B cell (primary cell): ENCODE data around the gene PSMA8. TPM values are rescaled to one million over a fixed set of nuclear protein-coding genes. Genes with fewer than 3 reads are reported as not detected.
"Not testable (repeated sequence)": the region's sequence is repeated elsewhere in the genome, so short reads cannot be mapped to it uniquely, and the experiment has no call there.

ENCODE experiments used
- ATAC-seq: fragments of 200-7000 bp; cut with Tn5 transposase; one replicate; pipeline ENCODE4 v1.10.0; 2021; ENCODE audit warnings: low read depth, mild to moderate bottlenecking, moderate number of reproducible peaks, moderate library complexity
- CTCF ChIA-PET: fragments of 350-600 bp; sonication (Branson Sonifier 250); formaldehyde crosslinking; loops from one replicate; lab custom pipeline; 2021; ENCODE audit warnings: antibody characterized with exemption, inconsistent platforms; lab: Charles Lee
- POLR2A ChIA-PET: fragments of 350-600 bp; sonication (Branson Sonifier 250); formaldehyde crosslinking; loops from one replicate; lab custom pipeline; 2021; ENCODE audit warnings: antibody characterized with exemption; lab: Charles Lee
- DNase-seq: peaks from one replicate; pipeline ENCODE4 v3.0.0; 2013
- H2AFZ ChIP-seq: 2 replicates; pipeline ENCODE4 v1.6.1; 2012; ENCODE audit warnings: mild to moderate bottlenecking, low read depth, low read length; ENCODE audit not compliant: insufficient read depth, poor library complexity, severe bottlenecking
- H3K27ac ChIP-seq, 2 donors: 1 replicate in 1 of 2; 2 replicates in 1 of 2; pipeline ENCODE4 v1.5.1; 2012 to 2013; ENCODE audit warnings: low read length in 2 of 2, mild to moderate bottlenecking in 2 of 2, moderate library complexity in 1 of 2
- H3K27me3 ChIP-seq, 4 experiments: fragments of 200-600 bp in 1 of 4; sonication (generic) in 1 of 4; replicated peaks in 1 of 4; 1 replicate in 2 of 4; 2 replicates in 2 of 4; pipeline versions ENCODE4 v1.6.1 to v1.7.0; 2013 to 2016; ENCODE audit warnings: low read length in 3 of 4, mild to moderate bottlenecking in 2 of 4, mixed read lengths in 1 of 4, moderate library complexity in 1 of 4; ENCODE audit not compliant: insufficient read depth in 4 of 4, control insufficient read depth in 3 of 4; ENCODE audit errors: control extremely low read depth in 1 of 4
- H3K36me3 ChIP-seq, 2 experiments: replicated peaks in 1 of 2; 1 replicate in 1 of 2; 2 replicates in 1 of 2; pipeline versions ENCODE4 v1.6.1 to v1.7.1; 2013; ENCODE audit warnings: low read length in 1 of 2; ENCODE audit not compliant: insufficient read depth in 2 of 2, control insufficient read depth in 1 of 2; ENCODE audit errors: control extremely low read depth in 1 of 2, extremely low read depth in 1 of 2
- H3K4me1 ChIP-seq, 2 donors: fragments of 200-600 bp in 1 of 2; sonication (generic) in 1 of 2; 1 replicate in 1 of 2; 2 replicates in 1 of 2; pipeline versions ENCODE4 v1.5.1 to v1.6.1; 2013 to 2017; ENCODE audit warnings: low read length in 2 of 2; ENCODE audit not compliant: control insufficient read depth in 2 of 2, insufficient read depth in 2 of 2
- H3K4me2 ChIP-seq: replicated peaks from 2 replicates; pipeline ENCODE3; 2012; ENCODE audit warnings: mild to moderate bottlenecking, low read depth, low read length; ENCODE audit not compliant: poor library complexity, severe bottlenecking
- H3K4me3 ChIP-seq, 5 experiments: fragments of 200-600 bp in 1 of 5; sonication (generic) in 1 of 5; 1 replicate in 3 of 5; 2 replicates in 2 of 5; pipeline versions ENCODE4 v1.5.1 to v1.7.0; 2011 to 2016; ENCODE audit warnings: low read length in 4 of 5, mild to moderate bottlenecking in 4 of 5, low read depth in 2 of 5, control low read depth in 1 of 5, moderate library complexity in 1 of 5; ENCODE audit not compliant: insufficient read depth in 1 of 5; ENCODE audit errors: control extremely low read depth in 1 of 5, extremely low read depth in 1 of 5
- H3K79me2 ChIP-seq: fragments of 200-600 bp; sonication (generic); one replicate; pipeline ENCODE4 v1.6.0; 2016; ENCODE audit warnings: low read length; ENCODE audit not compliant: control insufficient read depth, insufficient read depth
- H3K9ac ChIP-seq: fragments of 200-600 bp; sonication (generic); 2 replicates; pipeline ENCODE4 v1.6.1; 2017; ENCODE audit warnings: mild to moderate bottlenecking, low read length, moderate library complexity
- H3K9me3 ChIP-seq, 3 donors: one replicate each; pipeline versions ENCODE4 v1.6.1 to v1.7.1; 2013; ENCODE audit warnings: low read length in 2 of 3; ENCODE audit not compliant: control insufficient read depth in 2 of 3, insufficient read depth in 1 of 3; ENCODE audit errors: control extremely low read depth in 1 of 3
- H4K20me1 ChIP-seq: 2 replicates; pipeline ENCODE4 v1.6.0; 2012; ENCODE audit warnings: mild to moderate bottlenecking, low read length; ENCODE audit not compliant: insufficient read depth, control insufficient read depth, poor library complexity, severe bottlenecking
- H3K27ac Mint-ChIP-seq: one replicate; pipeline ENCODE4 v1.8.0; 2021; ENCODE audit warnings: mixed read lengths
- H3K27me3 Mint-ChIP-seq: one replicate; pipeline ENCODE4 v1.8.0; 2021; ENCODE audit warnings: mixed read lengths
- H3K4me1 Mint-ChIP-seq: one replicate; pipeline ENCODE4 v1.8.0; 2021; ENCODE audit warnings: mixed read lengths
- H3K4me3 Mint-ChIP-seq: one replicate; pipeline ENCODE4 v1.8.0; 2021; ENCODE audit warnings: mixed read lengths
- H3K9me3 Mint-ChIP-seq: one replicate; pipeline ENCODE4 v1.8.0; 2022; ENCODE audit warnings: mixed read lengths; ENCODE audit not compliant: insufficient read depth
- EZH2 ChIP-seq: IDR thresholded peaks from 2 replicates; pipeline ENCODE4 v1.6.1; 2012; ENCODE audit warnings: borderline replicate concordance, low read depth, mild to moderate bottlenecking, moderate library complexity, low read length; ENCODE audit not compliant: insufficient read depth, poor library complexity, severe bottlenecking
- WGBS: methylation state at CpG from one replicate; pipeline ENCODE4 v1.1.5; 2013; ENCODE audit warnings: missing lambda C conversion rate; ENCODE audit not compliant: insufficient coverage; 5-methylcytosine and 5-hydroxymethylcytosine counted together
- intact Hi-C: fragments of 100-400 bp; cut with micrococcal nuclease; formaldehyde crosslinking; loops from one replicate; pipeline ENCODE4 v1.10.0; 2022
- polyA plus RNA-seq: library from polyadenylated mRNA; depleted of rRNA; stranded (reverse); fragments of >200 nt; gene quantifications from 2 replicates; pipeline ENCODE4 v1.2.3, GENCODE V29; 2012
- total RNA-seq, 2 donors: library from RNA; stranded (reverse); fragments of 120-200 nt in 1 of 2; gene quantifications; 1 replicate in 1 of 2; 2 replicates in 1 of 2; pipeline versions ENCODE4 v1.2.3 to v1.2.4, GENCODE V29; 2013 to 2022
- TF ChIP-seq, protein P1 (sequence below): fragments of 200-600 bp; IDR thresholded peaks from one replicate; pipeline ENCODE4 v1.8.0; 2022; ENCODE audit warnings: antibody characterized with exemption, mild to moderate bottlenecking

PSMA8 gene
- total and polyA plus RNA-seq, 2 donors (not counting 1 experiment from before 2014, with no cell fraction given) = 0.33 to 0.91 TPM

DNA sequence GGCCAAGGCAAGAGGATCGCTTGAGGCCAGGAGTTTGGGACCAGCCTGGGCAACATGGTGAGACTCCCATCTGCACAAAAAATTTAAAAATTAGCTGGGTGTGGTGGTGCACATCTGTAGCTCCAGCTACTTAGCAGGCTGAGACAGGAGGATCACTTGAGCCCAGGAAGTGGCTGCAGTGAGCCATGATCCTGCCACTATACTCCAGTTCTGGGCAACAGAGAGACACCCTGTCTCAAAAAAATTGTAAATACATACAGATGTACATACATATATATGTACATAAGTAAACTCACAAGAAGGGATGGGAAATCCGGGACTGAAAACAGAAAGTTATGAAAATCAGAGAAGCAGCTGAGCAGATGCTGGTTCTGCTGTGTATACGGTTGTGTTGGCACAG, 62.9 kb downstream of the PSMA8 start:
- no peak overlapping the region for H2AFZ ChIP-seq
- H3K27me3 ChIP-seq = no peaks in the 10 kb centered on the region
- ChIA-PET POLR2A (no interaction called here), CTCF (no interaction called here)
- no peaks in the 10 kb centered on the region for H3K36me3 ChIP-seq
- Mint-ChIP-seq H3K4me1 (peaks cover 7% of the 10 kb centered on the region), H3K4me3 (no peak overlapping the region), H3K27me3 (no peaks in the 10 kb centered on the region), H3K9me3 (no peaks in the 10 kb centered on the region), H3K27ac (no peak overlapping the region)
- H3K4me2 ChIP-seq = no peak overlapping the region
- DNase-seq = no peak
- no peak overlapping the region for H3K9ac ChIP-seq
- H3K27ac ChIP-seq = no peak overlapping the region
- no peaks in the 10 kb centered on the region for H4K20me1 ChIP-seq
- H3K9me3 ChIP-seq = peaks cover 0 to under 1% (median 0%) of the 10 kb centered on the region in 3 donors
- intact Hi-C loops = no loop called here
- no peaks in the 10 kb centered on the region for H3K79me2 ChIP-seq
- H3K4me3 ChIP-seq = no peak overlapping the region
- ATAC-seq = no peak
- TF ChIP-seq, protein P1, sequence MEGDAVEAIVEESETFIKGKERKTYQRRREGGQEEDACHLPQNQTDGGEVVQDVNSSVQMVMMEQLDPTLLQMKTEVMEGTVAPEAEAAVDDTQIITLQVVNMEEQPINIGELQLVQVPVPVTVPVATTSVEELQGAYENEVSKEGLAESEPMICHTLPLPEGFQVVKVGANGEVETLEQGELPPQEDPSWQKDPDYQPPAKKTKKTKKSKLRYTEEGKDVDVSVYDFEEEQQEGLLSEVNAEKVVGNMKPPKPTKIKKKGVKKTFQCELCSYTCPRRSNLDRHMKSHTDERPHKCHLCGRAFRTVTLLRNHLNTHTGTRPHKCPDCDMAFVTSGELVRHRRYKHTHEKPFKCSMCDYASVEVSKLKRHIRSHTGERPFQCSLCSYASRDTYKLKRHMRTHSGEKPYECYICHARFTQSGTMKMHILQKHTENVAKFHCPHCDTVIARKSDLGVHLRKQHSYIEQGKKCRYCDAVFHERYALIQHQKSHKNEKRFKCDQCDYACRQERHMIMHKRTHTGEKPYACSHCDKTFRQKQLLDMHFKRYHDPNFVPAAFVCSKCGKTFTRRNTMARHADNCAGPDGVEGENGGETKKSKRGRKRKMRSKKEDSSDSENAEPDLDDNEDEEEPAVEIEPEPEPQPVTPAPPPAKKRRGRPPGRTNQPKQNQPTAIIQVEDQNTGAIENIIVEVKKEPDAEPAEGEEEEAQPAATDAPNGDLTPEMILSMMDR = no peak
- TF ChIP-seq EZH2 = no peak
- H3K4me1 ChIP-seq = peaks cover 3 to 4% of the 10 kb centered on the region in 2 donors
- 90% methylated on average over 3 of the region's 3 CpGs for WGBS

DNA sequence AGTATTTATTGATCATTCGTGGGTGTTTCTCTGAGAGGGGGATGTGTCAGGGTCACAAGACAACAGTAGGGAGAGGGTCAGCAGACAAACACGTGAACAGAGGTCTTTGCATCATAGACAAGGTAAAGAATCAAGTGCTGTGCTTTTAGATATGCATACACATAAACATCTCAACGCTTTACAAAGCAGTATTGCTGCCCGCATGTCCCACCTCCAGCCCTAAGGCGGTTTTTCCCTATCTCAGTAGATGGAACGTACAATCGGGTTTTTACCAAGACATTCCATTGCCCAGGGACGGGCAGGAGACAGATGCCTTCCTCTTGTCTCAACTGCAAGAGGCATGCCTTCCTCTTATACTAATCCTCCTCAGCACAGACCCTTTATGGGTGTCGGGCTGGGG, 68.3 kb downstream of the PSMA8 start:
- H3K27ac Mint-ChIP-seq, H3K27me3 ChIP-seq, H2AFZ ChIP-seq, H3K27ac ChIP-seq, intact Hi-C loops, H3K79me2 ChIP-seq, ATAC-seq, H3K4me3 Mint-ChIP-seq, POLR2A ChIA-PET, CTCF ChIA-PET, H3K27me3 Mint-ChIP-seq, DNase-seq, H3K36me3 ChIP-seq, H3K4me3 ChIP-seq, H3K9me3 ChIP-seq, H3K9ac ChIP-seq, H3K4me2 ChIP-seq, H3K9me3 Mint-ChIP-seq, H3K4me1 ChIP-seq, H4K20me1 ChIP-seq, H3K4me1 Mint-ChIP-seq: not testable (repeated sequence)
- WGBS = 90% methylated on average over 4 of the region's 9 CpGs
